Measurements from ENCODE around the gene TRAF3IP1. TPM values are rescaled to one million over a fixed set of nuclear protein-coding genes. Genes with fewer than 3 reads are reported as not detected.

The TRAF3IP1 gene
- total RNA-seq, 2 donors from 2014 or later, result 5.4 to 10.9 TPM

DNA sequence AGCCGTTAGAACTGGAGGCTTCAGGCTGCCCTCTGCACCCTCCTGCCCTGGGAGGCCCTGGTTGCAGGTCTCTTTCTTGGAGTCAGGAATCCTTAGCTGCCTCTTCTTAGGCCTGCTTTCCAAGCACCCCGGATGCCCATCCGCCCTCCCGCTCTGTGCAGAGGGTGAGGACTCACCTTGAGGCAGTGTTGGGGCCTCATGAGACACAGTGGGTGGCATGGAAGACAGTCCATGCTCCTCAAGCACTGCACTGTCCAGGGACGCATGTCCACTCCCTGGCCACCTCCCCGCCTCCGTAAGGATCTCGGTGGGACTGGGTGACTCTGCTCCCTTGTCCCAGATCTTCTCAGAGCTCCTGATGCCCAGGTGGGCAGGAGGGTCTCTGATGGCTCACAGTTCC lies 5.7 kb upstream of the TRAF3IP1 start:
- peak in 1 of 4 donors; percentile 6 for DNase-seq
- intact Hi-C loops (cut with DNase I), result no loop called here
- Histone ChIP-seq H3K9me3 (no peaks in the 10 kb centered on the region), H3K36me3 (replicated peaks in 1 of 2; ENCODE audit: insufficient read depth in 1 of 2, low read depth in 2 of 2) (no peaks in the 10 kb centered on the region), H3K4me1 (peaks cover 4% of the 10 kb centered on the region), H3K27ac (no peak overlapping the region), H3K27me3 (no peaks in the 10 kb centered on the region), H3K4me3 (no peak overlapping the region)
- WGBS, 2 donors, result 88 to 92% methylated on average over 8 of the region's 8 CpGs
- TF ChIP-seq POLR2A (IDR thresholded peaks at IDR 0.05), result no peak
- TF ChIP-seq, protein P1, sequence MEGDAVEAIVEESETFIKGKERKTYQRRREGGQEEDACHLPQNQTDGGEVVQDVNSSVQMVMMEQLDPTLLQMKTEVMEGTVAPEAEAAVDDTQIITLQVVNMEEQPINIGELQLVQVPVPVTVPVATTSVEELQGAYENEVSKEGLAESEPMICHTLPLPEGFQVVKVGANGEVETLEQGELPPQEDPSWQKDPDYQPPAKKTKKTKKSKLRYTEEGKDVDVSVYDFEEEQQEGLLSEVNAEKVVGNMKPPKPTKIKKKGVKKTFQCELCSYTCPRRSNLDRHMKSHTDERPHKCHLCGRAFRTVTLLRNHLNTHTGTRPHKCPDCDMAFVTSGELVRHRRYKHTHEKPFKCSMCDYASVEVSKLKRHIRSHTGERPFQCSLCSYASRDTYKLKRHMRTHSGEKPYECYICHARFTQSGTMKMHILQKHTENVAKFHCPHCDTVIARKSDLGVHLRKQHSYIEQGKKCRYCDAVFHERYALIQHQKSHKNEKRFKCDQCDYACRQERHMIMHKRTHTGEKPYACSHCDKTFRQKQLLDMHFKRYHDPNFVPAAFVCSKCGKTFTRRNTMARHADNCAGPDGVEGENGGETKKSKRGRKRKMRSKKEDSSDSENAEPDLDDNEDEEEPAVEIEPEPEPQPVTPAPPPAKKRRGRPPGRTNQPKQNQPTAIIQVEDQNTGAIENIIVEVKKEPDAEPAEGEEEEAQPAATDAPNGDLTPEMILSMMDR (IDR thresholded peaks at IDR 0.05), result no peak
- ATAC-seq, result no peak

DNA sequence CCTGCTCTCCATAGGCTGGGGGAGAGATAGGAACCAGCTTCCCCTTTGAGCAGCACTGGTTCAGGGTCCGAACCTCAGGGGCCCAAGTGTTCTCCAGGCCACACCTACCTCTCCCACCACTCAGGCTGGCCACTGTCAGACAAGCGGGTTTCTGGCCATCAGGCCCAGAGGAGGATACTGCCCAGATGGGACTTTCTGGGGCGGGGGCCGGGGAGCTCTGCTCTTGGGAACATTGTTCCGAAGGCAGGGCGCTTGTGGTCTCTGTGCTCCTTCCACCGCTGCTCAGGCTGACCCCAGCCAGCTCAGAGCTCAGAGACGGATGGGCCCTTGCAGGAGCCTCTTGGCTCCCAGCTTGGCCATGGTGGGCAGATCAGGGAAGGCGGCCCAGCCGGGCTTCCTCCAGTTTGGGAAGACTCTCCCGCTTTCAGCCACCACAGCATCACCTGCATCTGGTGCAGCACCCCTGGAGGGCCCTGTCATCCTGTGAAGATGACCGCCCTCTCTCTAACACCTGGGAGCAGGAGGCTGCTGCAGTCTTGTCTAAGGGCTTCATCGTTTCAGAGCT lies 5.2 kb upstream of the TRAF3IP1 start:
- H3K4me3 ChIP-seq, result no peak overlapping the region
- H3K36me3 ChIP-seq (replicated peaks in 1 of 2; ENCODE audit: insufficient read depth in 1 of 2, low read depth in 2 of 2), result no peaks in the 10 kb centered on the region
- ATAC-seq (no peak), DNase-seq (peak in 1 of 4 donors; percentile 4)
- TF ChIP-seq, protein P1 (IDR thresholded peaks at IDR 0.05), result no peak
- no peak for TF ChIP-seq POLR2A (IDR thresholded peaks at IDR 0.05)
- 92 to 93% methylated on average over 3 to 10 of the region's 13 CpGs for WGBS, 2 donors
- intact Hi-C loops (cut with DNase I), result no loop called here
- H3K9me3 ChIP-seq, result no peaks in the 10 kb centered on the region
- H3K4me1 ChIP-seq, result peaks cover 8% of the 10 kb centered on the region
- no peaks in the 10 kb centered on the region for H3K27me3 ChIP-seq
- no peak overlapping the region for H3K27ac ChIP-seq

DNA sequence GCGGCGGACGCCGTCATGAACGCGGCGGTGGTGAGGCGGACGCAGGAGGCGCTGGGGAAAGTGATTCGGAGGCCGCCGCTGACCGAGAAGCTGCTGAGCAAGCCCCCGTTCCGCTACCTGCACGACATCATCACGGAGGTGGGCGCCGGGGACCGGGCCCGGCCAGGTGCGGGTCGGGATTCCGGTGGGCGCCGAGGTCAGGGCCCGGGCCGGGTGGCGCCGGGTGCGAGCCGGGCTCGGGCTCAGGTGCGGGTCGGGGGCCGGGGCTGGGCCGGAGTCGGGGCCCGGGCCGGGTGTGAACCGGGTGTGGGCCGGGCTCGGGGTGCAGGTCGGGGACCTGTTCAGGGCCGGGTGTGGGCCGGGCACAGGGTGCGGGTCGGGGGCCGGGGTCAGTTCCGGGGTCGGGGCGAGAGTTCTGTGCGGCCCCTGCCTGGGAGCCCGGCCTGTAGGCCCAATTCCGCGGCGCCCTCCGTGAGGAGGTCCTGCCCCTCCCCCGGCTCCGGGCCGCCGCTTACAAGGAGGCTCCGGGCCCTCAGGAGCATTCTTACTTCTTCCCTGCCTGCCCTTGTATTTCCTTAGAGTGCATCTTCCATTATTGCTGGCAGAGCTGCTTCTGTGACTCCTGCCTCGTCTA lies 447 bp downstream of the TRAF3IP1 start:
- Histone ChIP-seq H3K4me1 (peaks cover 18% of the 10 kb centered on the region), H3K9me3 (no peaks in the 10 kb centered on the region), H3K27me3 (no peaks in the 10 kb centered on the region), H3K27ac (peak overlapping the region in 3 of 4 donors; percentile 35 to 69 (median 49)), H3K36me3 (replicated peaks in 1 of 2; ENCODE audit: insufficient read depth in 1 of 2, low read depth in 2 of 2) (no peaks in the 10 kb centered on the region), H3K4me3 (peak overlapping the region; percentile 19 to 44)
- intact Hi-C loops (cut with DNase I), result no loop called here
- ATAC-seq, result peak; percentile 16
- TF ChIP-seq POLR2A (IDR thresholded peaks at IDR 0.05), result no peak
- TF ChIP-seq, protein P1 (IDR thresholded peaks at IDR 0.05), result no peak
- DNase-seq, result peak in 2 of 4 donors; percentile 30 to 33
- WGBS, 2 donors, result 0 to 2% methylated on average over 4 to 44 of the region's 65 CpGs

DNA sequence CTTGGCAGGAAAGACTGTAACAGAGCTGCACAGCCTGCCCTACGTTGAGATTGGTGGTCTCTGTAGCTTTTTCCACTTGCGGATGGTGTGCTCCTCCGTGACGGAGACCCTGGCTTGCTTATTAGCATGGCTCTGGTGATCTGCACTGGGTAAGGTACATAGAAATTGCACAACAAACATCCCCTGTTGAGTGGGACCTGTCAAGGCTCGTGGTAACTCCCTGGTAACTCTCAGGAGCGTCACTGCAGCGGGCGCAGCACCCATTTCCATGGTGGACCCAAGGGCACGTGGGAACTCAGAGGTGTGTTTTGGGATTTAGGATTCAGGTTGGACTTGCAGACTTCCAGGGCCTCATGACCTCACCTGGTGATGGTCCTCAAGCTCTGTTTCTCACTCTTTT lies 1.1 kb downstream of the TRAF3IP1 start:
- Histone ChIP-seq H3K4me1 (peaks cover 18% of the 10 kb centered on the region), H3K27ac (no peak overlapping the region), H3K4me3 (no peak overlapping the region), H3K36me3 (replicated peaks in 1 of 2; ENCODE audit: insufficient read depth in 1 of 2, low read depth in 2 of 2) (no peaks in the 10 kb centered on the region), H3K9me3 (no peaks in the 10 kb centered on the region), H3K27me3 (no peaks in the 10 kb centered on the region)
- 43% methylated on average over 9 of the region's 9 CpGs; no CpG with 5 or more reads in 1 of the 2 donors for WGBS, 2 donors
- TF ChIP-seq, protein P1 (IDR thresholded peaks at IDR 0.05), result no peak
- TF ChIP-seq POLR2A (IDR thresholded peaks at IDR 0.05), result no peak
- DNase-seq, result peak in 1 of 4 donors; percentile 10
- ATAC-seq, result no peak
- intact Hi-C loops (cut with DNase I), result no loop called here

All from body of pancreas (tissue), 4 donors.